Raji (cell line): ENCODE results near the gene C16orf87.

Experiments used
- POLR2A ChIP-seq: IDR thresholded peaks from 2 replicates; pipeline ENCODE4 v1.6.1; 2011; ENCODE audit warnings: low read depth, low read length, control low read depth; ENCODE audit not compliant: insufficient read depth

C16orf87 gene

GRCh38 chr16:46757339-46758050 is 73.5 kb downstream of the C16orf87 start:
- TF ChIP-seq POLR2A: no peak

- no peak for TF ChIP-seq POLR2A
Observed at GRCh38 chr16:46756772-46757171, 74.2 kb downstream of the C16orf87 start.

GRCh38 chr16:46753015-46753414 is 78.0 kb downstream of the C16orf87 start:
- no peak for TF ChIP-seq POLR2A

- TF ChIP-seq POLR2A: no peak
Observed at GRCh38 chr16:46751381-46751780, 79.6 kb downstream of the C16orf87 start.

- TF ChIP-seq POLR2A: no peak
Observed at GRCh38 chr16:46748775-46749705, 81.9 kb downstream of the C16orf87 start.

GRCh38 chr16:46747777-46748651 is 83.0 kb downstream of the C16orf87 start, which contains the start of gene MYLK3:
MYLK3 (minus strand) TSS chr16:46748344; CDS start chr16:46748193, 151 bp downstream.
- no peak for TF ChIP-seq POLR2A

- no peak for TF ChIP-seq POLR2A
Observed at GRCh38 chr16:46746821-46747776, 83.9 kb downstream of the C16orf87 start.
